Activated CD4-positive, alpha-beta memory T cell treated with anti-CD3 and anti-CD28 coated beads, Interleukin-2, amount 10 ng/mL, durations not matched to agents 7 days and 5 days (primary cell): ENCODE measurements around the gene EMILIN1. TPM values are rescaled to one million over a fixed set of nuclear protein-coding genes. Genes with fewer than 3 reads are reported as not detected.
A peak's percentile ranks its signal among the peaks of the same experiment; 100 is the strongest.

Experiments
- CTCF ChIA-PET: fragments of 350-600 bp; sonication (Branson Sonifier 250); formaldehyde crosslinking; loops from one replicate; lab custom pipeline; 2021; ENCODE audit warnings: antibody characterized with exemption, inconsistent platforms; lab: Charles Lee
- POLR2A ChIA-PET: fragments of 350-600 bp; sonication (Branson Sonifier 250); formaldehyde crosslinking; loops from one replicate; lab custom pipeline; 2021; ENCODE audit warnings: antibody characterized with exemption; lab: Charles Lee
- DNase-seq: peaks from one replicate; pipeline ENCODE4 v3.0.0-alpha.2; 2020
- H3K27ac Mint-ChIP-seq: one replicate; pipeline ENCODE4 v1.8.0; 2021; ENCODE audit warnings: mild to moderate bottlenecking, mixed read lengths
- H3K27me3 Mint-ChIP-seq: one replicate; pipeline ENCODE4 v1.8.0; 2021; ENCODE audit warnings: mixed read lengths
- H3K36me3 Mint-ChIP-seq: one replicate; pipeline ENCODE4 v1.8.0; 2021; ENCODE audit warnings: low read depth, mixed read lengths
- H3K4me1 Mint-ChIP-seq: one replicate; pipeline ENCODE4 v1.8.0; 2021; ENCODE audit warnings: mixed read lengths
- H3K4me3 Mint-ChIP-seq: one replicate; pipeline ENCODE4 v1.8.0; 2021; ENCODE audit warnings: mild to moderate bottlenecking, mixed read lengths
- H3K9me3 Mint-ChIP-seq: one replicate; pipeline ENCODE4 v1.8.0; 2021; ENCODE audit warnings: mixed read lengths
- total RNA-seq, 2 experiments: library from RNA; stranded (reverse); gene quantifications; one replicate each; pipeline ENCODE4 v1.2.3, GENCODE V29; 2021

The EMILIN1 gene
- total RNA-seq, 2 experiments from 2014 or later: 0.70 to 0.78 TPM

DNA sequence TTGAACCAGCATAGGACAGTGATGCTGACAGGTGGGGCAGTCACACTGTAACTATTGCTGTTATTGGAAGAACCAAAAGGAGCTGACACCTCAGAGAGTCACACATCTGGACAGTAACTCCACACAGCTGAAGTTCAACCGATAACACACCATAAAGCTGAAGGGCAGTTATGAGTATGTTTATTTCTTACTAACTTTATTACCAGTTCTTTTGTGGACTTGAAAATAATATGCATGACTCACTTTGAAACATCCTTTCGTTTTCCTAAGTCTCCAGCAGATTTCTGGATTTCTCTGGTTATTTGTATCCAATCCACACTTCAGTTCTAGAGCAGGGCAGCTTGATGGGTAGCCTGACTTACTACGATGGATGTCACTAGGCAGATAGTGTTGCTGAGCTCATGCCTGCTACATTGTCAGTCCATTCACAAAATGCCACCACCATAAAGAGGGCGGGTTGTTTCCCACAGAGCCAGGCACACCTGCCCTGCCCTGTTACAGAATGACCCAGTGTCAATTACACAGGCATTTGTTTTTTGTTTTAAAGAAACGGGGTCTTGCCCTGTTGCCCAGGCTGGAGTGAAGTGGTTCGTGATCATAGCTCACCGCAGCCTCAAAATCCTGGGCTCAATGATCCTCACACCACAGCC is 35.3 kb upstream of the EMILIN1 start:
- Mint-ChIP-seq H3K9me3 (no peaks in the 10 kb centered on the region), H3K27me3 (no peaks in the 10 kb centered on the region), H3K4me1 (peaks cover 13% of the 10 kb centered on the region), H3K36me3 (peaks cover 52% of the 10 kb centered on the region), H3K27ac (no peak overlapping the region), H3K4me3 (no peak overlapping the region)
- ChIA-PET POLR2A (interaction anchor here (1.6 to 5.8 kb wide), 2 partner anchors 8 to 10 kb away, joined by 3 to 27 read pairs; partner anchors contain the start of gene TMEM214), CTCF (no interaction called here)
- DNase-seq: no peak

DNA sequence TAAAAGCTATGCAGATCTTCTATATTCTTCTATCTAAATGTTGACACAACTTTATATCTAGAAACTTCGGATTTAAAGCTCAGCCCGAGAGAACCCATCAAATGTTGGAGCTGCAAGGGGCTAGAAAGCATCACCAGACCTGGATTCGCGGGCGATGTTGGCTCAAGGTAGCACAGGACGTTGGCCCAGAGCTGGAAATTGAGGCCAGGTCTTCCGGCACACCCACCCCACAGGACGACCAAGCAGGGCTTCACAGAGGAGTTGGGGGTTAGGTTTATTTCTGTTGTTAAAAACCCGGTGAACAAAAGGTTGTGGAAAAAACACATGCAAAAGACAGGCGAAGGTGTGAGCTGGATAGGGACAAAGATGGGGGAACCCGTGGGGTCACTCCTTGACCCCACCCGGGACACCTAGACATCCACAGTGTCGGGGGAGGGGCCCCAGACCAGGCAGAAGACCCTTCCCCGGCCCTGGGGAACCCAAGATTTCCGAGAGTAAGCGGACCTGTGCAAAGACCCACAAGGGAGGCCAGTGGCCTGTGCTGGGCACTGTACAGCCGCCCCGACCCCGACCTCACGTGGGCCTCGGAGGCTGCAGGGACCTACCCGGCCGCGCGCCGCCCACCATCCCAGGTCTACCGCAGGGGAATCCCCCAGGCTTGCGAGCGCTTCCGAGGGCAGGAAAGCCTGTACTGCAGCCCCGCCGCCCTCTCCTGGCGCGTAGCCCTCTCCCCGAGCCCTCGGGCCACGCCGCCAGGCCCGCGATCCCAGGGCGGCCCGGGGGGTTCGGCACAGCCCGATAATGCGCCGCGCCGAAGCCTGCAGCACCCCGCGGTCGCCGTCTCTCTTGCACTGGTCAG is 28.8 kb upstream of the EMILIN1 start:
- CTCF ChIA-PET: interaction anchor here (0.6 to 3.6 kb wide), 9 partner anchors 13 to 253 kb away, joined by 3 to 18 read pairs (median 11); partner anchors contain the start of genes OST4 and TMEM214
- POLR2A ChIA-PET: interaction anchor here (0.6 to 12.8 kb wide), 11 partner anchors 11 to 1821 kb away, joined by 3 to 196 read pairs (median 14); partner anchors contain the start of genes ATRAID, KHK, OST4 and PREB
- DNase-seq: peak; percentile 56
- H3K4me1 Mint-ChIP-seq: peaks cover 28% of the 10 kb centered on the region
- peak overlapping the region; percentile 97 for H3K27ac Mint-ChIP-seq
- peak overlapping the region; percentile 98 for H3K4me3 Mint-ChIP-seq
- peaks cover 5% of the 10 kb centered on the region for H3K27me3 Mint-ChIP-seq
- no peaks in the 10 kb centered on the region for H3K9me3 Mint-ChIP-seq
- H3K36me3 Mint-ChIP-seq: peaks cover 24% of the 10 kb centered on the region

GRCh38 chr2:27050281-27050995 is 28.0 kb upstream of the EMILIN1 start:
- H3K36me3 Mint-ChIP-seq: peaks cover 29% of the 10 kb centered on the region
- H3K4me1 Mint-ChIP-seq: peaks cover 28% of the 10 kb centered on the region
- POLR2A ChIA-PET: interaction anchor here (0.6 to 12.8 kb wide), 21 partner anchors 8 to 1820 kb away, joined by 3 to 196 read pairs (median 4); partner anchors contain the start of genes ATRAID, GTF3C2, KHK and MPV17
- peaks cover 5% of the 10 kb centered on the region for H3K27me3 Mint-ChIP-seq
- DNase-seq: peak; percentile 95
- CTCF ChIA-PET: interaction anchor here (1.0 to 3.6 kb wide), 11 partner anchors 14 to 253 kb away, joined by 3 to 18 read pairs (median 10); partner anchors contain the start of genes OST4 and TMEM214
- peak overlapping the region; percentile 97 for H3K27ac Mint-ChIP-seq
- H3K4me3 Mint-ChIP-seq: peak overlapping the region; percentile 98
- H3K9me3 Mint-ChIP-seq: no peaks in the 10 kb centered on the region

DNA sequence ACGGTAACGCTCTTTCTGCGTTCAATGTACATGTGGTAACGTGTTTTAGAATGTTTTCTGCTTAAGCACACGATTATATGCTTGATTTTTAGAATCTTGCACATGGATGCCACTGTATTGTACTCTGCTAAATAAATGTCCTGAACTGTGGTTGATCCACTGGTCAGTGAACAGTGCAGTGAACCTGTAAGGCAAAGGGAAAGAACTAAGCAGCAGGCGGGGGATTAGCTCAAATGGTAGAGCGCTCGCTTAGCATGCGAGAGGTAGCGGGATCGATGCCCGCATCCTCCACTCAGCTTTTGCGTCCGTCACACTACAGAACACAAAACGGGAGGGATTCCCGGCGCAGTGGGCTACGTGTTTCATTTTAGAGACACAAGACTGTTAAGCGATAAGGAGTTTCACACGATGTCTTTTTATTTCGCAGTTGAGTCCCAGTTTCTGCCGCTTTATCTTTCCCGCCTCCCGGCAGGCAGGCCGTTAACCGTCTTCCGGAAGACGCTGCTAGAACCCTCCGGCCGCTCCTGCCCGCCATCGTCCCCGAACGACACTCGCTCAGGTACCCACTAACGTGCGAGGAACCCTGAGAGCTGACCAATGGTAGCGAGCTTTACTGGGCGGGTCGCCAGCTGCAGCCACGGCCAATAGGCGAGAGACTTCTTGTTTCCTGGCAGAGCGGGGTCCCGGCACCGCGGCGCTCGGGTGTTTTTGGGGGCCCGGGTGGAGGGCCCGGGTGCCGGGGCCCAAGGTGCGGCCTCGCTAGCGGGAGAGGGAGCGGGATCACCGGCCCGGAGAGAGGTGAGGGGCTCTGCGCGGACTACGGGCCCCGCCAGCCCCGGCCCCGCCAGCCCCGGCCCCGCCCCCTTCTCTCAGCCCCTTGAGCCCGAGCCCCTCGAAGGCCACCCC is 27.2 kb upstream of the EMILIN1 start, which contains the start of gene AGBL5:
Gene AGBL5, plus strand, starts transcription at position 673 of the 906 bp plus-strand sequence. CDS start 1,291 bp downstream, outside the sequence.
- H3K27ac Mint-ChIP-seq: peak within 1 kb of the TSS; percentile 97
- peaks cover 34% of the 10 kb centered on the region for H3K36me3 Mint-ChIP-seq
- H3K4me3 Mint-ChIP-seq: peak within 1 kb of the TSS; percentile 98
- POLR2A ChIA-PET: interaction anchor here (0.6 to 12.8 kb wide), 24 partner anchors 9 to 1819 kb away, joined by 3 to 196 read pairs (median 4); partner anchors contain the start of genes ABHD1, ATRAID, CAD and GTF3C2
- CTCF ChIA-PET: interaction anchor here (0.6 to 3.6 kb wide), 13 partner anchors 15 to 252 kb away, joined by 3 to 18 read pairs (median 8); partner anchors contain the start of genes OST4 and TMEM214
- no peaks in the 10 kb centered on the region for H3K9me3 Mint-ChIP-seq
- H3K27me3 Mint-ChIP-seq: peaks cover 5% of the 10 kb centered on the region
- peaks cover 28% of the 10 kb centered on the region for H3K4me1 Mint-ChIP-seq
- DNase-seq: peak; percentile 97

DNA sequence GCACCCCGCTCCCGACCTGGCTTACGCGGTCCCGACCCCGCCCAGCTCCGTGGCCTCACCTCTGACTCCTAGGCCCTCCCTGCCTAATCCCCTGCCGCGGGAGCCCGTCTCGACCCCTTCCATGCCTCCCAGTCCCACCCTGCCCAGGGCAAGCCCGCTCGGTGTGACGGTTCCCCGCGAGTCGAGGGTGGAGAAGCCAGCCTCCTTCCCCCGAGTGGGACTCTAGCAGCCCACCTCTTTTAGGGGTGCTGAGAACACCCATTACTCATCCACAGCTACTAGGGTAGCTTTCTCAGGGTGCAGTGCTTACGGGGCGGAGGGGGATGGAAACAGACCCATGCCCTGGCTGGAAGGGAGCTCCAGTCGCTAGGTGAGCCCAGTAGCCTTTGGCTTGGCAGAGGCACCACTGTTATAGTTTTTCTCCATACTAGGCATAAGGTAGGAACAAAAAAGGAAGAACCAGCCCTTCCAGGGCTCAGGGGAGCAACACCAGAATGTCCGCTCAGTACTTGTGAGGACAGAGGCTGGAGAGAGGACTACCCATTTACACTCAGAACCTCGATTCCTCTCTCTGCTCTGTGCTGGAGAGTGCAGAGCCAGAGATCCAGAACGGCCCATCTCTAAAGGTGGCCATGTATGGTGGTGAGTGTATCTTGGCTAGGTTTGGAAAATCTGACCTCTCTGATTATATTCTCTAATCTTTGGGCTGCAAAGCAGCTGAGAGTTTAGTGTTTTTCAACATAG is 26.3 kb upstream of the EMILIN1 start:
- DNase-seq: no peak
- CTCF ChIA-PET: interaction anchor here (1.3 to 3.6 kb wide), 7 partner anchors 16 to 33 kb away, joined by 3 to 18 read pairs (median 11); partner anchors contain the start of genes OST4 and TMEM214
- H3K27ac Mint-ChIP-seq: peak overlapping the region; percentile 73
- H3K4me1 Mint-ChIP-seq: peaks cover 28% of the 10 kb centered on the region
- H3K9me3 Mint-ChIP-seq: no peaks in the 10 kb centered on the region
- POLR2A ChIA-PET: interaction anchor here (0.6 to 12.8 kb wide), 18 partner anchors 10 to 358 kb away, joined by 3 to 196 read pairs (median 6); partner anchors contain the start of genes ABHD1, ATRAID, CAD and GTF3C2
- peaks cover 36% of the 10 kb centered on the region for H3K36me3 Mint-ChIP-seq
- peaks cover 5% of the 10 kb centered on the region for H3K27me3 Mint-ChIP-seq
- H3K4me3 Mint-ChIP-seq: peak overlapping the region; percentile 98

- CTCF ChIA-PET: interaction anchor here (0.8 kb wide), 1 partner anchor 248 kb away, joined by 3 read pairs; no protein-coding TSS in a partner anchor
- no peaks in the 10 kb centered on the region for H3K9me3 Mint-ChIP-seq
- H3K4me1 Mint-ChIP-seq: peaks cover 26% of the 10 kb centered on the region
- DNase-seq: no peak
- no peak overlapping the region for H3K27ac Mint-ChIP-seq
- H3K27me3 Mint-ChIP-seq: peaks cover 5% of the 10 kb centered on the region
- peaks cover 40% of the 10 kb centered on the region for H3K36me3 Mint-ChIP-seq
- POLR2A ChIA-PET: interaction anchor here (8.3 to 12.8 kb wide), 2 partner anchors 17 to 32 kb away, joined by 107 to 196 read pairs; partner anchors contain the start of genes KHK and OST4
- H3K4me3 Mint-ChIP-seq: peak overlapping the region; percentile 45
Observed at GRCh38 chr2:27053321-27053720, 25.1 kb upstream of the EMILIN1 start.

GRCh38 chr2:27053776-27054175 is 24.6 kb upstream of the EMILIN1 start:
- Mint-ChIP-seq H3K27ac (no peak overlapping the region), H3K4me3 (no peak overlapping the region)
- CTCF ChIA-PET: interaction anchor here (0.6 to 0.8 kb wide), 2 partner anchors 248 to 544 kb away, joined by 3 to 4 read pairs; no protein-coding TSS in a partner anchor

DNA sequence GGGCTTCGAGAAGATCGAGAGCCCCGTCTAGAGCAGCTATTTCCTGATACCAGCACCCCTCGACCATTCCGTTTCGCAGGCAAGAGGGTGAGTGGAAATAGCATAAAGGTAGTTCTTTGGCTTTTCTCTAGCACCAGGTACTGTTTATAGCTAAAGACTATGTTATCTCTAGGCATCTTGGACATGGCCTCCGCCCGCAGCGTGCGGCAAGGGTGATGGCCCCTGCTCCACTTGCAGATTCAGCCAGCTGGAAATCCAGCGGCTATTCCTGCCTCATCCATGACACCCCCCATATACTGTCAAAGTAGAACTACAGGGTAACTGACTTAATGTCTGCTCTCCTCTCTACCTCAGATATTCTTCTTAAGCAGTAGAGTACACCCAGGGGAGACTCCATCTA is 23.7 kb upstream of the EMILIN1 start:
- peaks cover 21% of the 10 kb centered on the region for H3K4me1 Mint-ChIP-seq
- no peak for DNase-seq
- H3K9me3 Mint-ChIP-seq: no peaks in the 10 kb centered on the region
- ChIA-PET CTCF (interaction anchor here (1.4 kb wide), 1 partner anchor 33 kb away, joined by 3 read pairs; no protein-coding TSS in a partner anchor), POLR2A (interaction anchor here (8.3 to 12.8 kb wide), 2 partner anchors 16 to 31 kb away, joined by 107 to 196 read pairs; partner anchors contain the start of genes KHK and OST4)
- peaks cover 5% of the 10 kb centered on the region for H3K27me3 Mint-ChIP-seq
- no peak overlapping the region for H3K4me3 Mint-ChIP-seq
- H3K27ac Mint-ChIP-seq: no peak overlapping the region
- H3K36me3 Mint-ChIP-seq: peaks cover 52% of the 10 kb centered on the region

More at GRCh38 chr2:27053776-27054175, 24.6 kb upstream of the EMILIN1 start:
- H3K27me3 Mint-ChIP-seq: peaks cover 5% of the 10 kb centered on the region
- H3K4me1 Mint-ChIP-seq: peaks cover 26% of the 10 kb centered on the region
- H3K36me3 Mint-ChIP-seq: peaks cover 43% of the 10 kb centered on the region
- no peak for DNase-seq
- no peaks in the 10 kb centered on the region for H3K9me3 Mint-ChIP-seq
- POLR2A ChIA-PET: interaction anchor here (8.3 to 12.8 kb wide), 2 partner anchors 17 to 32 kb away, joined by 107 to 196 read pairs; partner anchors contain the start of genes KHK and OST4

- no peak overlapping the region for H3K4me3 Mint-ChIP-seq
- ChIA-PET CTCF (no interaction called here), POLR2A (interaction anchor here (8.3 to 12.8 kb wide), 2 partner anchors 13 to 29 kb away, joined by 107 to 196 read pairs; partner anchors contain the start of genes KHK and OST4)
- no peaks in the 10 kb centered on the region for H3K27me3 Mint-ChIP-seq
- peaks cover 9% of the 10 kb centered on the region for H3K4me1 Mint-ChIP-seq
- DNase-seq: no peak
- H3K27ac Mint-ChIP-seq: no peak overlapping the region
- no peaks in the 10 kb centered on the region for H3K9me3 Mint-ChIP-seq
- H3K36me3 Mint-ChIP-seq: peaks cover 49% of the 10 kb centered on the region
Observed at GRCh38 chr2:27057184-27057583, 21.2 kb upstream of the EMILIN1 start.

DNA sequence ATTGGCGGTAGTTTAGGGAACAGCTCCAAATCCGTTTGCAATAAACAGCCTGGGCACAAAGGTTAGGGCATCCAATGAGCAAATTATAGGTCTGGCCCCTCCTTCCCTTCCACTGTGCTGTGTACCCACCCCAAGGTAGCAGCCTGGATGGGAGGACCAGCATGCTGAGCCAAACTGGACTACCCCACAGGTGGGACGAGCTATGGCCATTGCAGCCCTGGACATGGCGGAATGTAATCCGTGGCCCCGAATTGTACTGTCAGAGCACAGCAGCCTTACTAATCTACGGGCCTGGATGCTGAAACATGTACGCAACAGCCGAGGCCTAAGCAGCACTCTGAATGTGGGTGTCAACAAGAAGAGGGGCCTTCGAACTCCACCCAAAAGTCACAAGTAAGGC is 20.2 kb upstream of the EMILIN1 start:
- ChIA-PET CTCF (interaction anchor here (1.6 kb wide), 1 partner anchor 13 kb away, joined by 4 read pairs; the partner anchor contains the start of gene OST4), POLR2A (interaction anchor here (12.8 kb wide), 1 partner anchor 12 kb away, joined by 196 read pairs; the partner anchor contains the start of gene OST4)
- Mint-ChIP-seq H3K9me3 (no peaks in the 10 kb centered on the region), H3K4me1 (peaks cover 4% of the 10 kb centered on the region), H3K36me3 (peaks cover 56% of the 10 kb centered on the region), H3K4me3 (no peak overlapping the region), H3K27ac (no peak overlapping the region), H3K27me3 (no peaks in the 10 kb centered on the region)
- DNase-seq: no peak
